D721Med (cell line): ENCODE data around the gene PAXIP1.

Experiments used
- DNase-seq: peaks from one replicate; pipeline ENCODE4 v3.0.0; 2011; ENCODE audit warnings: low spot score; ENCODE audit not compliant: insufficient read length
- FAIRE-seq: peaks from 2 replicates; lab custom pipeline; 2011; peaks lifted over from hg19 to GRCh38; lab: Jason Lieb, UNC
- TF ChIP-seq, protein P1 (sequence below): IDR thresholded peaks from 2 replicates; pipeline ENCODE4 v1.5.1; 2012; ENCODE audit warnings: mild to moderate bottlenecking, control low read depth; ENCODE audit not compliant: insufficient read depth; ENCODE audit errors: missing control alignments

Gene PAXIP1

GRCh38 chr7:154912871-154913637, 89.9 kb downstream of the PAXIP1 start:
- DNase-seq (no peak), FAIRE-seq (no peak)

GRCh38 chr7:154911862-154912455, 91.0 kb downstream of the PAXIP1 start:
- TF ChIP-seq, protein P1, sequence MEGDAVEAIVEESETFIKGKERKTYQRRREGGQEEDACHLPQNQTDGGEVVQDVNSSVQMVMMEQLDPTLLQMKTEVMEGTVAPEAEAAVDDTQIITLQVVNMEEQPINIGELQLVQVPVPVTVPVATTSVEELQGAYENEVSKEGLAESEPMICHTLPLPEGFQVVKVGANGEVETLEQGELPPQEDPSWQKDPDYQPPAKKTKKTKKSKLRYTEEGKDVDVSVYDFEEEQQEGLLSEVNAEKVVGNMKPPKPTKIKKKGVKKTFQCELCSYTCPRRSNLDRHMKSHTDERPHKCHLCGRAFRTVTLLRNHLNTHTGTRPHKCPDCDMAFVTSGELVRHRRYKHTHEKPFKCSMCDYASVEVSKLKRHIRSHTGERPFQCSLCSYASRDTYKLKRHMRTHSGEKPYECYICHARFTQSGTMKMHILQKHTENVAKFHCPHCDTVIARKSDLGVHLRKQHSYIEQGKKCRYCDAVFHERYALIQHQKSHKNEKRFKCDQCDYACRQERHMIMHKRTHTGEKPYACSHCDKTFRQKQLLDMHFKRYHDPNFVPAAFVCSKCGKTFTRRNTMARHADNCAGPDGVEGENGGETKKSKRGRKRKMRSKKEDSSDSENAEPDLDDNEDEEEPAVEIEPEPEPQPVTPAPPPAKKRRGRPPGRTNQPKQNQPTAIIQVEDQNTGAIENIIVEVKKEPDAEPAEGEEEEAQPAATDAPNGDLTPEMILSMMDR = no peak
- DNase-seq (no peak), FAIRE-seq (no peak)

More at GRCh38 chr7:154912871-154913637, 89.9 kb downstream of the PAXIP1 start:
- TF ChIP-seq, protein P1 = no peak

- TF ChIP-seq, protein P1 = no peak
- DNase-seq (no peak), FAIRE-seq (no peak)
Measured at GRCh38 chr7:154911411-154911810, 91.5 kb downstream of the PAXIP1 start.

DNA sequence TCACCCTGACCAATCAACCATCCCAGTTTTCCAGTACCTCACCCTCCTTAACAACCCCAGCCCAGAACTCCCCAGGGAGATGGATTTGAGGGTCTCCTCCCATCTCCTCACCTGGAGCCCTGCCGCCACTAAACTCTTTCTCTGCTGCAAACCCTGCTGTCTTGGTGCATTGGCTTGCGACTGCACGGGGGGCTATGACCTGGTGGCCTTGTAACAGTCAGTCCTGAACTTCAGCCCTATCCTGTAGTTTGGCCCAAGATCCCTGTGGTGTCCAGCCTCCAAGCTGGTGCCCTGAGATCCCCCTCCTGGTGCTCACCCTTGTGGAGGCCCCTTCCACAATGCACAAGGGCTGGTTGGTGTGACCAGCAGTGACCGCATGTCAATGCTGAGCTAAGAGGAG, 91.9 kb downstream of the PAXIP1 start:
- FAIRE-seq = no peak
- TF ChIP-seq, protein P1 = no peak
- DNase-seq = no peak

DNA sequence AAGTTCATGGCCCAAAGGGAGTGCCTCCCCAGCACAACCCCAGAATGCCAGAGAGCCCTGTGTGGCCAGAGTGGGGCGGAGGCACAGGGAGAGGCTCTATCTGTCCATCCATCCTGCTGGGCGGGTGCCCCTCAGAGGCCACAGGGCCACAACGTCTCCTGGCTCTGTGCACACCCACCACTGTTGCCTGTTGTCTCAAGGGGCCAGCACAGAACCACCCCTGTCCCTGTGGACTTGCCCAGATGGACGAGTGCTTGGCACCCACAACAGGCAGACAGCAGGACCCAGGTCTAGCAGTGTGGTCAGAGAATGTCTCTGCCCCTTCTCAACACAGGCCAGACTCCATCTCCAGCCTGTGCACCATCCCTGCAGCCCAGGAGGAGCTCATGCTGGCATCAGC, 92.8 kb downstream of the PAXIP1 start:
- DNase-seq (no peak), FAIRE-seq (no peak)

DNA sequence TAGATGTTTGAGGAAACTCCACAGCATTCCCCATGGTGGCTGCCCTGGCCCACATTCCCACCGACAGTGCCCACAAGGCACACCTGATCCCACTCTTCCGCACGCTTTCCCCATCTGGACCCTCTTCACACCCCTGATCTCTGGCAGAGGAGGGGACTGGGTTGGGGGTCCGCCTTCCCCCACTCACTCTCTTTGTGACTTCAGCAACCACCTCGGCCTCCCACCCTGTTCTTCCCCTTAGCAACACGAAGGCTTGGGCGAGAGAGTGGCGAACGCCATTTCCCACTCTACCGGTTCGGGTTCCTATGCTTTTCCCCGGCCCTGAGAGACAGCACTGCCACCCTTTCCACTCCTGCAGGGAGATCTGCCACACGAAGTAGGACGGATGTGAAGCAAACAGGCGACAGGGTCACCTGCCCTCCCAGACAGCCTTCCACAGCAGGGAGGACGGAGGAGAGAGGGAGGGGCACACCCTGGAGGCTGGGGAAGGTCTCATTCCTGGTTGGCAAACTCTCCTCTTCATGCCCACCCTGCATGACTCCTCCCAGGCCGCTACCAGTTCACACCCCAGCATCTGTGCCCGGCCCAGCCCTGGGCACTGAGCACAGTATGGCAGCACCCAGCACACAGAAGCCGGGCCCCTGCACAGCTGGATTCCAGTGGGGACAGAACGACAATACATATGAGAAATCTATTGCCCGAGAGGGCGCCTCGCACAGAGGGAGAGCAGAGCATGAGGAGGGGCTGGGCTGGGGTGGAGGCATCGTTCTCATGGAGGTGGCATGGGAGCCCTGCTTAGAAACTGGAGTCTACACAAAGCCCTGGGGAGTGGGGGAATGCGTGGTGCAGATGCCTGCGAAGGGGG, 93.5 kb downstream of the PAXIP1 start:
- no peak for DNase-seq
- TF ChIP-seq, protein P1 = no peak
- FAIRE-seq = no peak

More for the DNA sequence above, 92.8 kb downstream of the PAXIP1 start:
- TF ChIP-seq, protein P1 = no peak
